Anterior cingulate cortex (tissue), 58 donors: ENCODE data around the gene MAGEB3.
"Not testable (repeated sequence)": the region's sequence is repeated elsewhere in the genome, so short reads cannot be mapped to it uniquely, and the experiment has no call there.

Source experiments
- DNase-seq, 58 donors: peaks; one replicate each; lab custom pipeline; 2025; lab: John Stamatoyannopoulos, UW

Gene MAGEB3, protein sequence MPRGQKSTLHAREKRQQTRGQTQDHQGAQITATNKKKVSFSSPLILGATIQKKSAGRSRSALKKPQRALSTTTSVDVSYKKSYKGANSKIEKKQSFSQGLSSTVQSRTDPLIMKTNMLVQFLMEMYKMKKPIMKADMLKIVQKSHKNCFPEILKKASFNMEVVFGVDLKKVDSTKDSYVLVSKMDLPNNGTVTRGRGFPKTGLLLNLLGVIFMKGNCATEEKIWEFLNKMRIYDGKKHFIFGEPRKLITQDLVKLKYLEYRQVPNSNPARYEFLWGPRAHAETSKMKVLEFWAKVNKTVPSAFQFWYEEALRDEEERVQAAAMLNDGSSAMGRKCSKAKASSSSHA

DNA sequence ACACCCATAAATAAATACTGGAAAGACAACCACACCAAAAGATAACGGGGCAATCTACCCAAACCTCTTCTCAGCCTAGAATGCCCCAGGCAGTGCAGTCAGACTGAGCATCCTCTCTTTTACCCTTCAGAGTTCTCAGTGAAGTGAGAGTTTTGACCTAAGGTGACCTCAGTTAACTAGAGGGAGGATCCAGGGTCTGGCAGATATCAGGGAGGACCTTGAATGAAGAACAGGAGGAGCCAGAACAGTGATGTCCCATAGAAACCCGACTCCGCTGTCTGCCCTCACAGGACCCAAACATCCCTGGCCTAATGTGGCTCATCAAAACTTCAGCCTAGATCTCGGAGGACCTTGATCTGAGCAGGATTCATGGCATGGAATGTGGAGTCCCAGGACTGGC lies at the start of gene MAGEB3:
Gene MAGEB3 (plus strand): TSS at position 263 of the 400 bp plus-strand sequence. CDS start 5,268 bp downstream, outside the sequence.
- no peak for DNase-seq

DNA sequence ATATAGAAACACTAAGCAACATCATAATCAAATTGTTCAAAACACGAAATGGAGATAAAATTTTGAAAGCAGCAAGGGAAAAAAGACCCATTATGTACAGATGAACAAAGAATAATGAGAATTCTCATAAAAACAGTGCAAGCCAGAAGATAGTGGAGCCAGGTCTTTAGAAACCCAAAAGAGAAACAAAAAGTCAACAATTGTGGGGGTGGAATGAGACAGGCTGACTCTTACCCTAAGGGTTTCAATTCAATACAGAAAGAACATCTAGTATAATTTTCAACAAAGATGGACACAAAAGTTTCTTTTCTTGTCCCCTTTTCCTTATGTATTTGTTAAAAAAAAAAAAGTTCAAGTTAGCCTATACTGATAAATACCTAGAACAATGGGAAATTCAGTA lies 49.1 kb upstream of the MAGEB3 start:
- no peak for DNase-seq

DNA sequence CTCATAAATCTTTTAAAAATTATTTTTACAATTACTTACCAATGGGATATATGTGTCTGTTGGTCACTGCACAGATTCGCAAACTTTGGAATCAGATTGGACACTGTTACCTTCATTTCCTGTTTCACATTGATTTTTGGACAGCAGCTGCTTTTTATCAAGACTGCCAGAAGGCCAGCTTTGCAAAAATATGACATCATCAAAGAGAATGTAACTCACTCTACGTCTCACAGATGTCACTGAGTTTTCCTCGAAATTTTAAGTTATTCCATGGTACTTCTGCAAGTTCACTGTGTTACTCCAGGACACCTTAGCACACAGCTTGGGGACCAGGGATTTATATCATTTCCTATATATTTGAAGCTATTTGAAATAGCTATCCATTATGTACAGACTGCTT lies 46.9 kb upstream of the MAGEB3 start:
- DNase-seq = no peak

DNA sequence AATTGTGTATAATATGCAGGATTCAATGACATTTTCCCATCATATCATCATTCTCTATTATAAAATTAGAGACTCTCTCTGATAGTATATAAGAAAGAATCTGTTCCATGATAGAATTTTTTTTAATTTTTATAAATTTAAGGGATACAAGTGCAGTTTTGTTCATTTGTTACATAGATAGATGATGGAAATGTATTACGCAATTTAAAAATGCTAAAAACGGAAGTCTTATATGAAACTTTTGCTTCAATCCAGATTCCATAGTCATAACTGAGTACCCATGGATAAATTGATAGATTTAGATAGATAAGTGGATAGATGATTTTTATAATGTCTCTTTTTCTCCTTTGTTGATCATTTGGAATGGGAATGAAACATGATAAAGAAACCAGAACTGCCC lies 40.0 kb upstream of the MAGEB3 start:
- DNase-seq = no peak

DNA sequence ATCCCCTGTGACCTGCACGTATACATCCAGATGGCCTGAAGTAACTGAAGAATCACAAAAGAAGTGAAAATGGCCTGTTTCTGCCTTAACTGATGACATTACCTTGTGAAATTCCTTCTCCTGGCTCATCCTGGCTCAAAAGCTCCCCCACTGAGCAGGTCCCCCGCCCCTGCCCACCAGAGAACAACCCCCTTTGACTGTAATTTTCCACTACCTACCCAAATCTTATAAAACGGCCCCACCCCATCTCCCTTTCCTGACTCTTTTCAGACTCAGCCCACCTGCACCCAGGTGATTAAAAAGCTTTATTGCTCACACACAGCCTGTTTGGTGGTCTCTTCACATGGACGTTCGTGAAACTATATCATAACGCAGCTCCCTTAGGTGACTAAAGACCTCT lies 36.5 kb upstream of the MAGEB3 start:
- not testable (repeated sequence) for DNase-seq

DNA sequence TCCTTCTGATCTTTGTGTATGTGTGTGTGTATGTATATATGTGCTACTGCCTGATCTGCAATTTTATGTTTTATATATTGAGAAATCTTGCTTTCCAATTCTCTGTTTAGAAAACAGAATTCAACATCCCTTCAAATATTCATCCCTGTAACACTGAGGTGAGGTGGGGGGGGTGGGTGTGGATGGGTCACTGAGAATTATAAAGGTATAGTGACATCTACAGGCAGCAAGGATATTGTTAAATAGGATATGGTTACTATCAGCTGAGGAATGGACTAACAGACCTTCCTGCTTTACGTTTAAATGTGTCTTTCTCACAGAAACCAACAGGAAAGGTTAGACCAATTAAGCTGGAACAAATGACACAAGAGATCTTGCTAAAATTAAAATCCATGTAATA lies 34.1 kb upstream of the MAGEB3 start:
- no peak for DNase-seq

DNA sequence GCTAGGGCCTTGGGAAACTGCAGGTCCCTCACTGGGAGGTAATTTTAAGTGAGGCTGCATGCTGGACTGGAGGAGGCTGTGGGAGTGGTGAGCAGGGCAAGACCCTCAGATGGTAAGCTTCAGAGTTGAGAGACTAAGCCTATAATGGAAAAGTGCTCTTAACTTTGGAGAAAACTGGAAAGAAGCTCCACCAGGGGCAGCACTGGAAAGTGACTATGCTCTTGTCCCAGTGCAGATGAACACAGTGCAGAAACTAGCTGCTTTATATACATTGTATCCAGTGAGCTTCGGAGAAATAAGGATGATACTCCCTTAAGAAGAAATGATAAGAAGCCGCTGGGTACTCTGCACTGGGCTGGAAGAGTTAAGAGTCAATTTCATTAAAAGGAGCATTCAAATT lies 18.3 kb upstream of the MAGEB3 start:
- no peak for DNase-seq

DNA sequence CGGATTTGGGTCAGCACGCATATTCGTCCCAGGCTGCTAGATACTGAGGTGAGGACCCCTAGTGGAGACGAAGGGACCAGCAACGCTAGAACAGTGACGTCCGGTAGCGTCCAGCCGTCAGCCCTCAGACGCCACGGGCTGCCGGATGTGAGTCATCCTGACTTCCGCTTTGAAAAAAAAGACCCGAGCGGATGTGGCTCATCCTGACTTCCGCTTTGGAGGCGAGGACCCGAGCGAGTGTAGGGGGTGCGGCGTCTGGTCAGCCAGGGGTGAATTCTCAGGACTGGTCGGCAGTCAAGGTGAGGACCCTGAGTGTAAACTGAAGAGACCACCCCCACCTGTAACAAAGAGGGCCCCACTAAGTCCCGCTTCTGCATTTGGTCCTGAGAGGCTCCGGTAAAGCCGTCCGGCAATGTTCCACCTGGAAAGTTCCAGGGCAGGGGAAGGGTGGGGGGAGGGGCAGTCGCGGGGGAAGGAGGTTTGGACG lies 15.1 kb upstream of the MAGEB3 start, which contains the start of gene MAGEB2:
Gene MAGEB2 (plus strand): TSS at position 207 of the 487 bp plus-strand sequence. CDS start 3,018 bp downstream, outside the sequence.
- no peak for DNase-seq

DNA sequence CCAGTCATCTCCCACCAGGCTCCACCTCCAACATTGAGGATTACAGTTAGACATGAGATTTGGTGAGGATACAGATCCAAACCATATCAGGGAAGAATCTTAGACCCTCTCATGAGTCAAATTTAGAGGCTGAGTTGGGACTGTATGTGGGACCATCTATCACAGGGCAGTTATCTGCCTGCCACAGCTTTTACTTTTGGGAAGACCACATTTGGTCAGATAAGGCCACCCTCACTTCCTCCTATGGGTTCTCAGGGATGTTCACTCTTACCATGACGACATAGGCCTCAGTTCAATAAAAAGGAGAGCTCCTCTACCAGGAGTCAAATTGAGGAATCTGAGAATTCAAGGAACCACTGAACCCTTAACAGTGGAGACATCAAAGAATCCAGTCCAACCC lies 13.0 kb upstream of the MAGEB3 start:
- DNase-seq = no peak

DNA sequence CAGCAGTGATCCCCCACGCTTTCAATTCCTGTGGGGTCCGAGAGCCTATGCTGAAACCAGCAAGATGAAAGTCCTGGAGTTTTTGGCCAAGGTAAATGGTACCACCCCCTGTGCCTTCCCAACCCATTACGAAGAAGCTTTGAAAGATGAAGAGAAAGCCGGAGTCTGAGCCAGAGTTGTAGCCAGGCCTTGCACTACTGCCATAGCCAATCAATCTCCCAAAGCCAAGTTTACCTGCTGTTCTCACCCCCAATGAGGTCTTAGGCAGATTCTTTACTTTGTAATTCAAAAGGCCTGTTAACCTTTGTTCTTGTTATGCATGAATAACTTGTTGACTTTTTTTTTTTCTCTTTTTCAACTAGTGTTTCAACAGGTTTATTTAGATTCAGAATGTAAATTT lies 11.1 kb upstream of the MAGEB3 start:
- no peak for DNase-seq

DNA sequence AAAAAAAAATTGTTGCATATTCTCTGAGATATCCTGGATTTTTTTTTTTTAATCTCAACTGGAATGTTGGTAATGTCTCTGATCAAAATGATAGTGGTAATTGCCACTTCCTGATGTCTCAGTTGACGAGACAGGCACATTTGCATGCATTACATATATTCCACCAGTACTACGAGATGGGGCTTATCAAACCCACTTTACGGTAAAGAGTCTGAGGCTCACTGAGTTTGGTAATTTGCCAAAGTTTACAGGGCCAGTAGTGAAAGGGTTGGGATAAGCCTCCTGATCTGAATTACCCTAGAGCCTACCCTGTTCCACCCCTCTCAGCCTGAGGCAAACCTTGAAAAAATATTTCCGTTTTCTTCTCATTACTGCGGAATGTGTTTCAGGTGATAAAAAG lies 9.8 kb upstream of the MAGEB3 start:
- DNase-seq = no peak

DNA sequence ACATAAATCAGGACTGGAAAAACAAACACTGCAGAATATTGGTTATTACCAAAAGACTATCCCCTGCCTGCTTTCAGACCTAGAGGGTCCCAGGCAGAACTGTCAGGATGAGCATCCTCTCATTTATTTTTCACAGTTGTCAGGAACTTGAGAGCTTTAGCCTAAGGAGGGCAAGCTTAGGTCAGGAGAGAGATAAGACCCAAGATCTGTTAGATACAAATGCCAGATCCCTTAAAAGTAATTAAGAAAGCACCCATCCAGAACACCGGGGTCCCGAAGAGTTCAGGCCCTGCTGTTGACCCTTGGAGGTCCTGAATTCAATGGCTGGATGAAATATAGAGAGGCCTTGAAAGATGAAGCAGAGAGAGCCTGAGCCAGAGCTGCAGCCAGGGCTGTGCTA lies 5.9 kb upstream of the MAGEB3 start:
- no peak for DNase-seq

DNA sequence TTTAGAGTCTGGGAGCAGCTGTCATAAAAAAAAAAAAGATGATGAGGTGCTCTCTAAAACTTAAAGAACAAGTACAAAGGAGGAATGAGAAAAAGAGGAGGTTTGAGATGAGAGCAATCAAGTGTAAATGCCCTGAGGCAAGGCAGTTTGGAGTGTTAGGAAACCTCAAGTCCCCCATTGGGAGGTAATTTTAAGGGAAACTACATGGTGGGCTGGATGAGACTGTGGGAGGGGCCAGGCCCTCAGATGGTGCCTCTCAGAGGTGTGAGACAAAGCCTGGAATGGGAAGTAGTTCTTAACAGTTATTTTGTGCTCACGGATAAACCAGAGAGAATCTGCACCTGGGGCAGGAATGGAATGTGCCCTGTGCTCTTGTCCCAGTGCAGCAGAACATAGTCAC lies 1.9 kb upstream of the MAGEB3 start:
- DNase-seq = no peak

DNA sequence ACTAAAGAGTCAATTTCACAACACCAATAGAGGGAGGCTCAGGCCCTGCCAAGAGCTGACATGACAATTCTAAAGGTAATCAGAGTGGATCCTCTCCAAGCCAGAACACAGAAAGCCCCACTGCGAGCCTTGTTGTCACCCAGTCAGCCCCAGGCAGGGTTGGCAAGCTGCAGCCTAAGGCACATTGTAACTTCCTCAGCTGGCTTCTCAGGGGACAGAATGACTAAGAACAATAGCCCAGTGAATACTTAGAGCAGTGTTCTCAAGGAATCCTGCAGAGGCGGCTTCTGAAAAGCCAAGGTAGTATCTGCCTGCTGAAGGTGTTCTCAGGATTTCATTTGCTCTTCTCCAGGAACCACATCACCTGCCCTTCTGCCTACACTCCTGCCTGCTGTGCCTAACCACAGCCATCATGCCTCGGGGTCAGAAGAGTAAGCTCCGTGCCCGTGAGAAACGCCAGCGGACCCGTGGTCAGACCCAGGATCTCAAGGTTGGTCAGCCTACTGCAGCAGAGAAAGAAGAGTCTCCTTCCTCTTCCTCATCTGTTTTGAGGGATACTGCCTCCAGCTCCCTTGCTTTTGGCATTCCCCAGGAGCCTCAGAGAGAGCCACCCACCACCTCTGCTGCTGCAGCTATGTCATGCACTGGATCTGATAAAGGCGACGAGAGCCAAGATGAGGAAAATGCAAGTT lies 11.4 kb downstream of the MAGEB3 start, which contains the start of gene MAGEB4:
Gene MAGEB4 (plus strand): TSS at position 277 of the 692 bp plus-strand sequence. CDS start 136 bp downstream, at position 413.
- no peak for DNase-seq

DNA sequence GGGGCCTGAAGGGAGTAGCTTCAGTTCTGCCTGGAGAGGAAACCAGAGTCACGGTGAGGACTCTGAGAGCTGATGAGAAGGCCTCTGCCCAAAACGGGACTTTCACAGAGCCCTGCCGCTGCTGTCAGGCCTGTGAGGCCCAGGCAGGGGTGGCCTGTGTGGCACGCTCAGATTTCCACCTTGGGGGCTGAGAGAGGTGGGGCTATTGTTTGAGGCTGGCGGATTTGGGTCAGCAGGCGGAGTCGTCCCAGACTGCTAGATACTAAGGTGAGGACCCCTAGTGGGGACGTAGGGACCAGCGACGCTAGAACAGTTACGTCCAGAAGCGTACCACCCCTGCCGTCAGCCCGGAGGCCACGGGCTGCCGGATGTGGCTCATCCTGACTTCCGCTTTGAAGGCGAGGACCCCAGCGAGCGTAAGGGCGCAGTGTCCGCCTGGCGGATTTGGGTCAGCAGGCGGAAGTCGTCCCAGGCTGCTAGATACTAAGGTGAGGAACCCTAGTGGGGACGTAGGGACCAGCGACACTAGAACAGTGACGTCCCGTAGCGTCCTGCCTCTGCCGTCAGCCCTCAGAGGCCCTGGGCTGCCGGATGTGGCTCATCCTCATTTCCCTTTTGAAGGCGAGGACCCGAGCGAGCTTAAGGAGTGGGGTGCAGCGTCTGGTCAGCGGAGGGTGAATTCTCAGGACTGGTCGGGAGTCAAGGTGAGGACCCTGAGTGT lies 16.5 kb downstream of the MAGEB3 start, which contains the start of gene MAGEB1:
Gene MAGEB1 (plus strand): TSS at position 378 of the 721 bp plus-strand sequence. CDS start 3,348 bp downstream, outside the sequence.
- no peak for DNase-seq

DNA sequence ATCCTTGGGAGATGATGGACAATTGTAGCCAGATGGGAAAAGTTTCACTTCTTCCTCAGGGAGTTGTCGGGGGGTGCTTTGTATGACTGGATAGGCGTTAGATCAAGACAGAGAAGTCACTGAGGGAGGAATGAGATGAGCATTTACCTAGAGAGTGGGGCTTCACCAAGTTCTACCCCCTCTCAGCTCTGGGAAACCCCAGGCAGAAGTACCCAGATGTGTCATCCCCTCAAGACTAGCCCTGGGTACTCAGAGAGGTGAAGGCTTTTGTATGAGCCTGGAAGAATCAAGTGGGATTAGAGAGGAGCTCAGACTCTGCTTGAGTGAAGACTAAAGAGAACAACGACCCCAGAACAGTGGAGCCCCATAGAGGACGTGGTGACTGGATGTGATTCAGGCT lies 18.4 kb downstream of the MAGEB3 start:
- DNase-seq = no peak

DNA sequence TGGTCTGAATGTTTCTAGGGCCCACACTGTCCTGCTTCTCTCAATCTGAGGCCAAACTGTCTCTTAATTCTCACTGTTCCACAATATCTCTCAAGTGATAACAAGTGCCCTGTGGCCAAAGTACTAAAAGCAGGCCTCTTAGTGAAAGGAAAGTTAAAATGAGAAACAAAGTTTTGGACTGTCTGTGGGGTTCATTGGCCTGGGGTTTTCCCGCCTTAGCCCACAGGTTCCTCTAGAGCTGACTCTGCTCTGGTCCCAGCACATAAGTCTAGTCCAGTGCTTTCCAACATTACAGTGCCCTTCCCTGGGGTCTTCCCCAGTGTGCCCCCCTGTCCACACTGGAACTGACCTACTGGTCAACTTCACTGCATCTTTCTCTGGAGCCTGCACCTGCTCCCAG lies 22.8 kb downstream of the MAGEB3 start:
- no peak for DNase-seq

DNA sequence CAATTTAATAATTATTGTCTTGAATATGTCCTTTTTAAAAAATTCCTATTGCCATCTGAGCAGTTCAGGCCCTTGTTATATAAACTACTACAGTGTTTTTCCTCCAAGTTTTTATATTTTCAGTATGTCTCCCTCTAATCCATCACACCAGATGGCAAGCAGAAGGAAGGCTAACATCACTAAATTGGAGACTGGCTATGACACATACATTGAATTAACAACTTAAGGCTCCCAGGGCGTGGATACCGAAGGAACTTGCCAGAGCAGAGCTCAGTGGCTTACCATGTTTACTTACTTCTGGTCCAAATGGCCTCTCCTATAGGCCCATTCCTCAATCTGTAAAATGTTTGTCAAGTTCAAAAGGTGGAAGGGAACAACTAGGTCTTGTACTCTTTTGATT lies 29.5 kb downstream of the MAGEB3 start:
- DNase-seq = no peak

DNA sequence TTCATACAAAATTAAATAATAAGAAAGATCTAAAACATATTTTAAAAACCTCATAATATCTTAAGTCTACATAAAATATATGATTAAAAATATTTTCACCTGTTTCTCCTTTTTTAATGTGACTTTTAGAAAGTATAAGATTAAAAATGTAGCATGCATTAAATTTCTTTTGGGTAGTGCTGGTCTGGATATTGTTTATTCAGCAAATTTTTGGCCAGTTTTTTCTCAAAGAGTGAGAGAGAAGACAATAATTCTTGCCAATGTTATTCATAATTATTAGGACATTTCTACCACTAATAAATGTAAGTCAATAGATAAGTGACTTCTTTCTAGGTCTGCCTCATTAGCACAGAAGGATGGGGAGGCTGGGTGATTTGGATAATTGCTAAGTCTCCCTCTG lies 30.6 kb downstream of the MAGEB3 start:
- DNase-seq = no peak

DNA sequence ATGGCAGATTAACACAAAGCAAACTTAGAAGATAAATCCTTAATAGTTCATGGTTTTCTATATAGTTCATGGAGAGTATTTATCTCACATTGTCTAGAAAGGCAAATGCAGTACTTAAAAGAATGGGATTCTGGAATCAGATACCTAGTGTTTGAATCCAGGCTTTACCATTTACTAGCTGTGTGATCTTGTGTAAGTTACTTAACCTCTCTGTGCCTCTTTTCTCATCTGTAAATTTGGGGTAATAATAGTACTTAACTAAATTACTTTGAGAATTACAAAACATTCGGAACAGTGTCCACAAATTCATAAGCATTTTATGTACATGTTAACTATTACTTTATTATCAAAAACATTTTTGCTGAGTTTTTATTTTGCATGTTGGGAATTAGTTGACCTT lies 32.3 kb downstream of the MAGEB3 start:
- no peak for DNase-seq

DNA sequence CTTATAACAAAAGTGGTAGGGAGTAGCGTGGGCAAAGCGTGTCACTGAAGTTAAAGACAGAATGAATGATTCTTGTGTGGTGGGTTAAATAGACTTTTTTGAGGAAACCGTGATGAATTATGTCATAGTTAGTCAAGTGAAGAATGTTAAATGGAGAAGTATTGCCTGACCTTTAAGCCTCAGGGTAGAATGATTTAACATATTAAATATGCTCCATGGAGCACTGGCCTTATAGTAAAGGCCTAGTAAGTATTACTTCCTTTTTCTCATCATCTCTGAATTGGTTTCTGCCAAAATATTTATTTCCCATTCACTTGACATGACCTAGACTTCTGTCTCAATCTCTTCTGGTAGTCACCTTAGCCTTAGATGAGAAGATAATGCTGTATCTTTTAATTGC lies 40.2 kb downstream of the MAGEB3 start:
- DNase-seq = no peak
